Transverse colon (tissue), 4 donors: ENCODE measurements around the gene PARS2. TPM values are rescaled to one million over a fixed set of nuclear protein-coding genes. Genes with fewer than 3 reads are reported as not detected.

Source experiments
- DNase-seq: peaks from one replicate; pipeline ENCODE4 v3.0.0-alpha.2; 2019
- H3K27ac ChIP-seq, 4 donors: fragments of 200-600 bp; sonication (generic); 2 replicates each; pipeline ENCODE4 v1.5.1; 2016 to 2018; ENCODE audit warnings: inconsistent platforms in 4 of 4
- H3K27me3 ChIP-seq: fragments of 200-600 bp; sonication (generic); 2 replicates; pipeline ENCODE4 v1.5.1; 2017; ENCODE audit warnings: inconsistent platforms
- H3K36me3 ChIP-seq, 4 donors: fragments of 200-600 bp; sonication (generic); 2 replicates each; pipeline ENCODE4 v1.5.1; 2017 to 2019; ENCODE audit warnings: inconsistent platforms in 4 of 4
- H3K4me1 ChIP-seq, 4 donors: fragments of 200-600 bp; sonication (generic); 2 replicates each; pipeline ENCODE4 v1.5.1; 2017 to 2020; ENCODE audit warnings: inconsistent platforms in 4 of 4
- H3K4me3 ChIP-seq, 4 donors: fragments of 200-600 bp; sonication (generic); 1 replicate in 1 of 4; 2 replicates in 3 of 4; pipeline versions ENCODE4 v1.5.1 to v1.6.1; 2017 to 2019; ENCODE audit warnings: inconsistent platforms in 4 of 4
- H3K9me3 ChIP-seq, 2 donors: fragments of 200-600 bp; sonication (generic); 2 replicates each; pipeline ENCODE4 v1.5.1; 2017 to 2019; ENCODE audit warnings: inconsistent platforms in 2 of 2
- CTCF ChIP-seq, 5 experiments: fragments of 200-600 bp in 3 of 5; fragments of 450-650 bp in 2 of 5; sonication (generic) in 3 of 5; IDR thresholded peaks; 1 replicate in 2 of 5; 2 replicates in 3 of 5; pipeline ENCODE4 v1.5.1; 2016 to 2017; ENCODE audit warnings: antibody characterized with exemption in 5 of 5, inconsistent platforms in 3 of 5, mild to moderate bottlenecking in 2 of 5, moderate library complexity in 1 of 5
- EP300 ChIP-seq: sonication (generic); formaldehyde crosslinking; IDR thresholded peaks from one replicate; pipeline ENCODE4 v1.6.1; 2017; ENCODE audit warnings: antibody characterized with exemption, low read depth
- POLR2A ChIP-seq: fragments of 450-650 bp; IDR thresholded peaks from one replicate; pipeline ENCODE4 v1.6.1; 2016; ENCODE audit warnings: antibody characterized with exemption, mild to moderate bottlenecking, moderate library complexity
- POLR2AphosphoS5 ChIP-seq, 3 donors: sonication (generic); formaldehyde crosslinking; IDR thresholded peaks; one replicate each; pipeline ENCODE4 v1.6.1; 2016; ENCODE audit warnings: antibody characterized with exemption in 3 of 3
- WGBS, 2 donors: methylation state at CpG; one replicate each; pipeline ENCODE4 v1.1.5; 2018; ENCODE audit warnings: low coverage in 1 of 2; 5-methylcytosine and 5-hydroxymethylcytosine counted together
- in situ Hi-C, 4 donors: fragments of 200-750 bp; cut with MboI; loops; one replicate each; pipeline versions ENCODE4 v1.15.0 to v1.15.1; 2017; ENCODE audit warnings: low sequenced_read_pairs in 3 of 4, low pct_ligation_motif_present in 1 of 4, low pct_unique_long_range_greater_than_20kb in 1 of 4
- intact Hi-C: fragments of 100-400 bp; cut with DNase I; formaldehyde crosslinking; loops from one replicate; pipeline ENCODE4 v1.15.1; 2023; ENCODE audit warnings: low total_unique reads
- total RNA-seq, 4 donors: library from RNA; depleted of rRNA; stranded (reverse); fragments of >200 nt; gene quantifications; one replicate each; pipeline ENCODE4 v1.1.0, GENCODE V29; 2016

Gene PARS2
- total RNA-seq, 4 donors from 2014 or later, result 8.9 to 13.5 (median 9.1) TPM; not detected in 1

- intact Hi-C loops, result no loop called here
- in situ Hi-C loops, result no loop called here
- peak; percentile 28 for DNase-seq
Measured at GRCh38 chr1:54768093-54768492, 3.8 kb upstream of the PARS2 start.

GRCh38 chr1:54767526-54767925 is 3.2 kb upstream of the PARS2 start:
- DNase-seq, result no peak
- H3K36me3 ChIP-seq, result no peaks in the 10 kb centered on the region
- in situ Hi-C loops (no loop called here), intact Hi-C loops (no loop called here)
- 63 to 67% methylated on average over 3 to 6 of the region's 6 CpGs for WGBS, 2 donors
- H3K4me1 ChIP-seq, result peaks cover 10 to 23% (median 16%) of the 10 kb centered on the region in 4 donors
- H3K9me3 ChIP-seq, result no peaks in the 10 kb centered on the region
- H3K4me3 ChIP-seq, result no peak overlapping the region
- TF ChIP-seq POLR2A (no peak), EP300 (no peak), POLR2AphosphoS5 (IDR thresholded peaks at IDR 0.05) (no peak), CTCF (IDR thresholded peaks at IDR 0.05) (no peak)
- H3K27ac ChIP-seq, result no peak overlapping the region
- H3K27me3 ChIP-seq, result no peaks in the 10 kb centered on the region

More at GRCh38 chr1:54768093-54768492, 3.8 kb upstream of the PARS2 start:
- Histone ChIP-seq H3K4me3 (no peak overlapping the region), H3K9me3 (no peaks in the 10 kb centered on the region), H3K27me3 (no peaks in the 10 kb centered on the region), H3K4me1 (peaks cover 10 to 19% (median 14%) of the 10 kb centered on the region in 4 donors), H3K36me3 (no peaks in the 10 kb centered on the region), H3K27ac (no peak overlapping the region)
- 73 to 78% methylated on average over 3 to 5 of the region's 5 CpGs for WGBS, 2 donors
- no peak for TF ChIP-seq EP300
- TF ChIP-seq POLR2AphosphoS5 (IDR thresholded peaks at IDR 0.05), result no peak
- peak in 4 of 5 experiments; percentile 12 to 48 (median 23) for TF ChIP-seq CTCF (IDR thresholded peaks at IDR 0.05)
- no peak for TF ChIP-seq POLR2A

GRCh38 chr1:54766726-54767125 is 2.4 kb upstream of the PARS2 start:
- intact Hi-C loops (no loop called here), in situ Hi-C loops (no loop called here)
- TF ChIP-seq CTCF (IDR thresholded peaks at IDR 0.05) (no peak), POLR2AphosphoS5 (IDR thresholded peaks at IDR 0.05) (no peak), POLR2A (no peak), EP300 (no peak)
- no peaks in the 10 kb centered on the region for H3K9me3 ChIP-seq
- WGBS, 2 donors, result 54% methylated on average over 4 of the region's 4 CpGs; no CpG with 5 or more reads in 1 of the 2 donors
- H3K36me3 ChIP-seq, result no peaks in the 10 kb centered on the region
- no peak overlapping the region for H3K27ac ChIP-seq
- no peak for DNase-seq
- H3K27me3 ChIP-seq, result no peaks in the 10 kb centered on the region
- H3K4me3 ChIP-seq, result no peak overlapping the region
- H3K4me1 ChIP-seq, result peaks cover 6 to 16% (median 14%) of the 10 kb centered on the region in 4 donors

GRCh38 chr1:54764922-54765561 is 719 bp upstream of the PARS2 start:
- no peak for DNase-seq
- Histone ChIP-seq H3K27ac (peak overlapping the region; percentile 58 to 89 (median 74)), H3K27me3 (no peaks in the 10 kb centered on the region), H3K36me3 (no peaks in the 10 kb centered on the region), H3K9me3 (no peaks in the 10 kb centered on the region), H3K4me3 (peak overlapping the region; percentile 23 to 88 (median 75)), H3K4me1 (peaks cover 6 to 16% (median 14%) of the 10 kb centered on the region in 4 donors)
- in situ Hi-C loops (no loop called here), intact Hi-C loops (no loop called here)
- TF ChIP-seq EP300, result no peak
- TF ChIP-seq CTCF (IDR thresholded peaks at IDR 0.05), result peak in 1 of 5 experiments; percentile 8
- WGBS, 2 donors, result 39 to 58% methylated on average over 5 to 13 of the region's 13 CpGs
